PC-9 (cell line): ENCODE data around the gene FAM174C. TPM values are rescaled to one million over a fixed set of nuclear protein-coding genes. Genes with fewer than 3 reads are reported as not detected.

Experiments used
- BruUV-seq: library from RNA; stranded (reverse); fragments of 400-500 nt; replicated peaks from 2 replicates; lab custom pipeline; 2021; lab: Mats Ljungman, UMichigan
- CTCF ChIA-PET: fragments of 300-600 bp; sonication (Branson Sonifier 250); formaldehyde crosslinking; loops from one replicate; lab custom pipeline; 2022; ENCODE audit warnings: antibody characterized with exemption; lab: Charles Lee
- POLR2A ChIA-PET: fragments of 300-600 bp; sonication (Branson Sonifier 250); formaldehyde crosslinking; loops from one replicate; lab custom pipeline; 2022; ENCODE audit warnings: antibody characterized with exemption; ENCODE audit not compliant: unreplicated experiment; lab: Charles Lee
- DNase-seq, 2 experiments: peaks; one replicate each; pipeline versions ENCODE4 v3.0.0 to v3.0.0-alpha.2; 2015 to 2022; ENCODE audit warnings: mixed read lengths in 1 of 2
- H2AFZ ChIP-seq: fragments of 200-600 bp; sonication (generic); 2 replicates; pipeline ENCODE4 v1.8.1; 2017; ENCODE audit warnings: antibody characterized with exemption
- H3F3A ChIP-seq: fragments of 200-600 bp; sonication (generic); 2 replicates; pipeline ENCODE4 v1.8.1; 2017; ENCODE audit warnings: antibody characterized with exemption, mild to moderate bottlenecking, low read depth; ENCODE audit not compliant: insufficient read depth
- H3K27ac ChIP-seq: fragments of 200-600 bp; sonication (generic); 2 replicates; pipeline ENCODE4 v1.6.1; 2016; ENCODE audit warnings: mixed run types
- H3K27me3 ChIP-seq: fragments of 200-600 bp; sonication (generic); 2 replicates; pipeline ENCODE4 v1.6.1; 2016; ENCODE audit warnings: low read depth, mixed run types; ENCODE audit not compliant: insufficient read depth
- H3K36me3 ChIP-seq: fragments of 200-600 bp; sonication (generic); 2 replicates; pipeline ENCODE4 v1.6.1; 2016; ENCODE audit warnings: low read depth, mixed run types
- H3K4me1 ChIP-seq: fragments of 200-600 bp; sonication (generic); replicated peaks from 2 replicates; pipeline ENCODE4 v1.6.1; 2016; ENCODE audit warnings: mixed run types; ENCODE audit not compliant: insufficient read depth
- H3K4me2 ChIP-seq: fragments of 200-600 bp; sonication (generic); 2 replicates; pipeline ENCODE4 v1.6.1; 2017; ENCODE audit warnings: mixed run types
- H3K4me3 ChIP-seq: fragments of 200-600 bp; sonication (generic); 2 replicates; pipeline ENCODE4 v1.6.1; 2016; ENCODE audit warnings: mixed run types
- H3K79me2 ChIP-seq: fragments of 200-600 bp; sonication (generic); 2 replicates; pipeline ENCODE4 v1.6.1; 2017; ENCODE audit warnings: low read depth, mixed run types
- H3K9me2 ChIP-seq: fragments of 200-600 bp; sonication (generic); 2 replicates; pipeline ENCODE4 v1.8.1; 2017; ENCODE audit warnings: mild to moderate bottlenecking; ENCODE audit not compliant: insufficient read depth
- H3K9me3 ChIP-seq: fragments of 200-600 bp; sonication (generic); 2 replicates; pipeline ENCODE4 v1.8.1; 2016; ENCODE audit warnings: low read depth; ENCODE audit not compliant: insufficient read depth
- H4K20me1 ChIP-seq: fragments of 200-600 bp; sonication (generic); 2 replicates; pipeline ENCODE4 v1.8.1; 2017; ENCODE audit not compliant: insufficient read depth
- EZH2 ChIP-seq: fragments of 200-600 bp; sonication (generic); IDR thresholded peaks from 2 replicates; pipeline ENCODE4 v1.8.0; 2017; ENCODE audit warnings: antibody characterized with exemption, low read depth
- intact Hi-C: fragments of 100-400 bp; cut with micrococcal nuclease; formaldehyde crosslinking; loops from one replicate; pipeline ENCODE4 v1.10.0; 2022; ENCODE audit not compliant: unreplicated experiment
- total RNA-seq: library from RNA; stranded (reverse); gene quantifications from 2 replicates; pipeline ENCODE4 v1.2.3, GENCODE V29; 2021
- TF ChIP-seq, protein P1 (sequence below): fragments of 200-600 bp; sonication (generic); conservative IDR thresholded peaks from 2 replicates; pipeline ENCODE4 v1.6.1; 2017; ENCODE audit warnings: mixed run types, antibody characterized with exemption, mild to moderate bottlenecking, moderate library complexity

FAM174C gene
- total RNA-seq, 1 experiment from 2014 or later = 51.8 TPM

DNA sequence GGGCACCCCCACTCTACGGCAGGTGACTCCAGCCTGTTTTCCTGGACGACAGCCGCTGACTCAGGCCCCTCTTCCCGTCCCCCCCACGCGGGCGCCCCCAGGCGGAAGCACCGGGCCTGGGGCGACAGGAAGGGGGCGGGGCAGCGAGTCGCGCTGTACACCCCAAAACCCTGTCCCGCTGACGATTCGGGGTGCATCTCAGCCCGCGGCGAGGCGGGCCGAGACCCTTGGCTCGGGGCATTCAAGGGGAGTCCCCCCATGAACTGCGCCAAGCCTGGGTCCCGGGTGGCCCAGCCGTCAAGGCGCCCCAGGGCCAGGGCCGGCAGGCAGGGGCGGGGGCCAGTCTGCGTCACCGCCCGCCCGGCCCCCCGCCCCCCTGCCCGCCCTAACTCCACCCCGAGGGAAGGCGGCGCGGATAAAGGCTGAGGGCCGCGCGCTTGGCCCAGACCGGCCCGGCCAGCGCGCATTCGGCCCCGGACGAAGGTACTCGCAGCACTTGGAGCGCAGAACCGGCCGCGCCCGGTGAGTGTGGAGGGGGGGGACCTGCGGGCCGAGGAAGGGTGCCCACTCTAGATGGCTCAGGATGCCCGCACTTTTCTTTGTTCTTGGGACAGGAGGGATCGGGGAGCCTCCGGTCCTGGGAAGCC is 27.1 kb upstream of the FAM174C start, which contains the start of gene MIDN:
MIDN (plus strand) TSS at position 445 of the 647 bp plus-strand sequence. CDS start 1,714 bp downstream, outside the sequence.
- H3F3A ChIP-seq = peaks cover 24% of the 10 kb centered on the region
- ChIA-PET POLR2A (no interaction called here), CTCF (no interaction called here)
- BruUV-seq = no TSS peak
- TF ChIP-seq, protein P1, sequence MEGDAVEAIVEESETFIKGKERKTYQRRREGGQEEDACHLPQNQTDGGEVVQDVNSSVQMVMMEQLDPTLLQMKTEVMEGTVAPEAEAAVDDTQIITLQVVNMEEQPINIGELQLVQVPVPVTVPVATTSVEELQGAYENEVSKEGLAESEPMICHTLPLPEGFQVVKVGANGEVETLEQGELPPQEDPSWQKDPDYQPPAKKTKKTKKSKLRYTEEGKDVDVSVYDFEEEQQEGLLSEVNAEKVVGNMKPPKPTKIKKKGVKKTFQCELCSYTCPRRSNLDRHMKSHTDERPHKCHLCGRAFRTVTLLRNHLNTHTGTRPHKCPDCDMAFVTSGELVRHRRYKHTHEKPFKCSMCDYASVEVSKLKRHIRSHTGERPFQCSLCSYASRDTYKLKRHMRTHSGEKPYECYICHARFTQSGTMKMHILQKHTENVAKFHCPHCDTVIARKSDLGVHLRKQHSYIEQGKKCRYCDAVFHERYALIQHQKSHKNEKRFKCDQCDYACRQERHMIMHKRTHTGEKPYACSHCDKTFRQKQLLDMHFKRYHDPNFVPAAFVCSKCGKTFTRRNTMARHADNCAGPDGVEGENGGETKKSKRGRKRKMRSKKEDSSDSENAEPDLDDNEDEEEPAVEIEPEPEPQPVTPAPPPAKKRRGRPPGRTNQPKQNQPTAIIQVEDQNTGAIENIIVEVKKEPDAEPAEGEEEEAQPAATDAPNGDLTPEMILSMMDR = no peak; the same call in 1 of the 2 replicates
- no peak for TF ChIP-seq EZH2
- peaks cover 20% of the 10 kb centered on the region; the same call in 1 of the 2 replicates for H3K4me1 ChIP-seq
- H3K79me2 ChIP-seq = peaks cover 20% of the 10 kb centered on the region
- 0 out of 2 replicates have a peak within 1 kb of the TSS, but pooled peaks have one; percentile 69 for H2AFZ ChIP-seq
- H3K27ac ChIP-seq = peak within 1 kb of the TSS; percentile 84
- no peaks in the 10 kb centered on the region for H4K20me1 ChIP-seq
- no peaks in the 10 kb centered on the region for H3K9me2 ChIP-seq
- peak; percentile 77 to 78 for DNase-seq
- no peaks in the 10 kb centered on the region for H3K9me3 ChIP-seq
- no peaks in the 10 kb centered on the region for H3K27me3 ChIP-seq
- no peaks in the 10 kb centered on the region for H3K36me3 ChIP-seq
- peak within 1 kb of the TSS; percentile 75 for H3K4me3 ChIP-seq
- peak within 1 kb of the TSS; percentile 59 for H3K4me2 ChIP-seq
- intact Hi-C loops = loop anchor here (5.0 kb wide), 1 partner anchor 66 kb away; no protein-coding TSS in a partner anchor

DNA sequence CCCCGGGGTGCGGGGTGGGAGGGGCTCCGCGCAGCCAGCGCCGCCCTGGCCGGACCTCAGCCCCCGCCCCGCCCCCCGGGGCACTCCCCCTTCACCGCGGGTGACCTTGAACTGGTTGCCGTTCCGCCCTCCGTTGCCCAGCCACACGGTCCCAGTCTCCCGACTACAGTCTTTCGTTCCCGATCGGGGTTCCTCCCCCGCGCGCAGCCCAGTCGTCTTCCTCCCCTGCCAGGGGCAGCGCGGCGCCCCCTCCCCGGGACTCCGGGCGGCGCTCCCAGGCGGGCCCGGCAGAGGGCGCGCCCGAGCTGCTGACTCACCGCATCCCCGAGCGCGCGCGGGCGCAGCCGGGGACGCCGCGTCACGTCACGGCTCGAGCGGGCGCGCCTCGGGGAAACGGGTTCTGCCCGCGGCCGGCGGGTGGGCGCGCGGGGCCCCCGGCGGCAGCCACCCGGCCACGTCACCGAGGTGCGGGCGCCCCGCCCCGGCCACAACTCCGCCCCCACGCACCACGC is 26.5 kb upstream of the FAM174C start:
- Histone ChIP-seq H3K79me2 (peaks cover 26% of the 10 kb centered on the region), H4K20me1 (0 out of 2 replicates have a peak, but pooled peaks cover 5% of the 10 kb centered on the region), H3K9me2 (no peaks in the 10 kb centered on the region), H3F3A (peaks cover 22% of the 10 kb centered on the region), H3K4me3 (peak overlapping the region; percentile 75; the same call in 1 of the 2 replicates), H3K36me3 (no peaks in the 10 kb centered on the region), H2AFZ (0 out of 2 replicates have a peak overlapping the region, but pooled peaks have one; percentile 69), H3K4me2 (peak overlapping the region; percentile 57; the same call in 1 of the 2 replicates), H3K27ac (peak overlapping the region; percentile 84), H3K9me3 (no peaks in the 10 kb centered on the region), H3K4me1 (peaks cover 21% of the 10 kb centered on the region), H3K27me3 (no peaks in the 10 kb centered on the region)
- CTCF ChIA-PET = no interaction called here
- POLR2A ChIA-PET = no interaction called here
- intact Hi-C loops = loop anchor here (5.0 kb wide), 1 partner anchor 67 kb away; no protein-coding TSS in a partner anchor
- TSS peak; percentile 59 for BruUV-seq
- peak in 1 of 2 experiments; percentile 52 for DNase-seq
- TF ChIP-seq EZH2 = no peak
- TF ChIP-seq, protein P1 = peak; percentile 73

GRCh38 chr19:1249298-1249989 is 25.9 kb upstream of the FAM174C start:
- no peaks in the 10 kb centered on the region for H3K9me3 ChIP-seq
- H3K4me3 ChIP-seq = peak overlapping the region; percentile 61; the same call in 1 of the 2 replicates
- H4K20me1 ChIP-seq = 0 out of 2 replicates have a peak, but pooled peaks cover 5% of the 10 kb centered on the region
- peaks cover 22% of the 10 kb centered on the region for H3K4me1 ChIP-seq
- CTCF ChIA-PET = no interaction called here
- no TSS peak for BruUV-seq
- peaks cover 32% of the 10 kb centered on the region for H3K79me2 ChIP-seq
- peak; percentile 70 to 90 for DNase-seq
- H3K9me2 ChIP-seq = no peaks in the 10 kb centered on the region
- H3F3A ChIP-seq = peaks cover 26% of the 10 kb centered on the region
- no peak overlapping the region for H2AFZ ChIP-seq
- H3K36me3 ChIP-seq = peaks cover 2% of the 10 kb centered on the region; the same call in 1 of the 2 replicates
- no peaks in the 10 kb centered on the region for H3K27me3 ChIP-seq
- TF ChIP-seq EZH2 = no peak
- TF ChIP-seq, protein P1 = no peak
- peak overlapping the region; percentile 47; the same call in 1 of the 2 replicates for H3K4me2 ChIP-seq
- POLR2A ChIA-PET = no interaction called here
- intact Hi-C loops = loop anchor here (5.0 kb wide), 1 partner anchor 67 kb away; no protein-coding TSS in a partner anchor
- peak overlapping the region; percentile 84 for H3K27ac ChIP-seq
